ENCODE data around the gene SLCO1B1. TPM values are rescaled to one million over a fixed set of nuclear protein-coding genes. Genes with fewer than 3 reads are reported as not detected.

SLCO1B1 gene
- total and polyA plus RNA-seq, 4 donors: 118 to 218 (median 145) TPM

DNA sequence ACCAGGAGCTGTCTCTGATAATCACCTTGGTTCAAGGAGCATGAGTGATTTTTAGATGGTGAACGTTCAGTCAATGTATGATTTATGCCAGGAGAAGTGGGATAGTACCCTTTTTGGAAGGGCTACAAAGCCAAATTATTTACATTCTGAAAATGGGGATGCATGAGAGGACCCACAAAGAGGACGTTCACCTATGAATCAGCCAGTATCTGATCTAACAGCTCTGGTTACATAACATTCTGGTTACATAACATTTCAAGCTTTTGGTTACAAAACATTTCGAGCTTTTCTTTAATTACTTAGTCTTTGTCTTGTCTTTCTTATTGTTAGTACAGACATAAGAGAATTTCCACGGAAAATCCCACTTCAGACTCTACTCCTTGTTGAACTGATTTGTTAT, 134.9 kb downstream of the SLCO1B1 start:
- H3K27me3 ChIP-seq (ENCODE audit: control insufficient read depth in 4 of 4, insufficient read depth in 4 of 4, low read length in 3 of 4): no peaks in the 10 kb centered on the region
- TF ChIP-seq FOXA1 (IDR thresholded peaks at IDR 0.05): no peak
- TF ChIP-seq HNF4G (IDR thresholded peaks at IDR 0.05): no peak
- no peak for TF ChIP-seq SP1 (IDR thresholded peaks at IDR 0.05)
- no peak for TF ChIP-seq RAD21 (IDR thresholded peaks at IDR 0.05)
- no peak for TF ChIP-seq CTCF (IDR thresholded peaks at IDR 0.05; ENCODE audit: low read depth, low read length, missing input control)
- TF ChIP-seq ATF3 (IDR thresholded peaks at IDR 0.05): no peak
- TF ChIP-seq, protein P1, sequence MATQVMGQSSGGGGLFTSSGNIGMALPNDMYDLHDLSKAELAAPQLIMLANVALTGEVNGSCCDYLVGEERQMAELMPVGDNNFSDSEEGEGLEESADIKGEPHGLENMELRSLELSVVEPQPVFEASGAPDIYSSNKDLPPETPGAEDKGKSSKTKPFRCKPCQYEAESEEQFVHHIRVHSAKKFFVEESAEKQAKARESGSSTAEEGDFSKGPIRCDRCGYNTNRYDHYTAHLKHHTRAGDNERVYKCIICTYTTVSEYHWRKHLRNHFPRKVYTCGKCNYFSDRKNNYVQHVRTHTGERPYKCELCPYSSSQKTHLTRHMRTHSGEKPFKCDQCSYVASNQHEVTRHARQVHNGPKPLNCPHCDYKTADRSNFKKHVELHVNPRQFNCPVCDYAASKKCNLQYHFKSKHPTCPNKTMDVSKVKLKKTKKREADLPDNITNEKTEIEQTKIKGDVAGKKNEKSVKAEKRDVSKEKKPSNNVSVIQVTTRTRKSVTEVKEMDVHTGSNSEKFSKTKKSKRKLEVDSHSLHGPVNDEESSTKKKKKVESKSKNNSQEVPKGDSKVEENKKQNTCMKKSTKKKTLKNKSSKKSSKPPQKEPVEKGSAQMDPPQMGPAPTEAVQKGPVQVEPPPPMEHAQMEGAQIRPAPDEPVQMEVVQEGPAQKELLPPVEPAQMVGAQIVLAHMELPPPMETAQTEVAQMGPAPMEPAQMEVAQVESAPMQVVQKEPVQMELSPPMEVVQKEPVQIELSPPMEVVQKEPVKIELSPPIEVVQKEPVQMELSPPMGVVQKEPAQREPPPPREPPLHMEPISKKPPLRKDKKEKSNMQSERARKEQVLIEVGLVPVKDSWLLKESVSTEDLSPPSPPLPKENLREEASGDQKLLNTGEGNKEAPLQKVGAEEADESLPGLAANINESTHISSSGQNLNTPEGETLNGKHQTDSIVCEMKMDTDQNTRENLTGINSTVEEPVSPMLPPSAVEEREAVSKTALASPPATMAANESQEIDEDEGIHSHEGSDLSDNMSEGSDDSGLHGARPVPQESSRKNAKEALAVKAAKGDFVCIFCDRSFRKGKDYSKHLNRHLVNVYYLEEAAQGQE (IDR thresholded peaks at IDR 0.05): no peak
- no peak for TF ChIP-seq NR2F2 (IDR thresholded peaks at IDR 0.05)
- no peak for TF ChIP-seq EGR1 (IDR thresholded peaks at IDR 0.05; ENCODE audit: low read depth in 2 of 2)
- TF ChIP-seq, protein P2, sequence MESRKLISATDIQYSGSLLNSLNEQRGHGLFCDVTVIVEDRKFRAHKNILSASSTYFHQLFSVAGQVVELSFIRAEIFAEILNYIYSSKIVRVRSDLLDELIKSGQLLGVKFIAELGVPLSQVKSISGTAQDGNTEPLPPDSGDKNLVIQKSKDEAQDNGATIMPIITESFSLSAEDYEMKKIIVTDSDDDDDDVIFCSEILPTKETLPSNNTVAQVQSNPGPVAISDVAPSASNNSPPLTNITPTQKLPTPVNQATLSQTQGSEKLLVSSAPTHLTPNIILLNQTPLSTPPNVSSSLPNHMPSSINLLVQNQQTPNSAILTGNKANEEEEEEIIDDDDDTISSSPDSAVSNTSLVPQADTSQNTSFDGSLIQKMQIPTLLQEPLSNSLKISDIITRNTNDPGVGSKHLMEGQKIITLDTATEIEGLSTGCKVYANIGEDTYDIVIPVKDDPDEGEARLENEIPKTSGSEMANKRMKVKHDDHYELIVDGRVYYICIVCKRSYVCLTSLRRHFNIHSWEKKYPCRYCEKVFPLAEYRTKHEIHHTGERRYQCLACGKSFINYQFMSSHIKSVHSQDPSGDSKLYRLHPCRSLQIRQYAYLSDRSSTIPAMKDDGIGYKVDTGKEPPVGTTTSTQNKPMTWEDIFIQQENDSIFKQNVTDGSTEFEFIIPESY (IDR thresholded peaks at IDR 0.05): no peak
- TF ChIP-seq RXRA (IDR thresholded peaks at IDR 0.05): no peak
- TF ChIP-seq TAF1 (conservative IDR thresholded peaks at IDR 0.05): no peak
- TF ChIP-seq GABPA (IDR thresholded peaks at IDR 0.05 in 1 of 2, conservative IDR thresholded peaks at IDR 0.05 in 1 of 2): no peak
- TF ChIP-seq HNF4A (conservative IDR thresholded peaks at IDR 0.05): no peak
- TF ChIP-seq, protein P3, sequence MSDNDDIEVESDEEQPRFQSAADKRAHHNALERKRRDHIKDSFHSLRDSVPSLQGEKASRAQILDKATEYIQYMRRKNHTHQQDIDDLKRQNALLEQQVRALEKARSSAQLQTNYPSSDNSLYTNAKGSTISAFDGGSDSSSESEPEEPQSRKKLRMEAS (IDR thresholded peaks at IDR 0.05): no peak
- no peak overlapping the region for H3K9ac ChIP-seq (ENCODE audit: low read depth in 1 of 2, low read length in 2 of 2)
- H3K27ac ChIP-seq (ENCODE audit: low read depth in 1 of 2, low read length in 2 of 2): no peak overlapping the region
- DNase-seq (ENCODE audit: low spot score): no peak
- no peak overlapping the region for H3K4me3 ChIP-seq (ENCODE audit: low read depth in 1 of 3, low read length in 3 of 3)
- peaks cover 0 to 4% (median 0%) of the 10 kb centered on the region in 4 donors for H3K9me3 ChIP-seq (ENCODE audit: control insufficient read depth in 4 of 4, low read length in 3 of 4)
- no peaks in the 10 kb centered on the region for H3K4me1 ChIP-seq (ENCODE audit: control insufficient read depth in 4 of 4, insufficient read depth in 4 of 4, low read length in 3 of 4)
- WGBS: 36% methylated on average over 4 of the region's 4 CpGs
- peaks cover 0 to 8% (median under 1%) of the 10 kb centered on the region in 4 donors for H3K36me3 ChIP-seq (ENCODE audit: control insufficient read depth in 4 of 4, insufficient read depth in 3 of 4, low read depth in 1 of 4, low read length in 3 of 4)

DNA sequence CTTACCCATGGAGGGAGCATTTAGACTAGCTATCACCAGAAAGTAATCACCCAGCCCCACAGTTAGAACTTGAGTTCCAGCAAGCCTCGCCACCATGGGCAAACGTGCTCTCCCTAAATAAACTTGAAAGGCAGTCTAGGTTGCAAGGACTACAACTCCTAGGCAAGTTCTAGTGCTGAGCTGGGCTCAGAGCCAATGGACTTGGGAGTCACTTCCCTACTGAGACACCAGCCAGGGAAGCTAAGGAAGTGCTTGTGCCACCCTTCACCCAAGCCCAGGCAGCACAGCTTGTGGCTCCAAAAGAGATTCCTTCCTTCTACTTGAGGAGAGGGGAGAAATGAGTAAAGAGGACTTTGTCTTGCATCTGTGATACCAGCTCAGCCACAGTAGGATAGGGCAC, 145.8 kb downstream of the SLCO1B1 start:
- Histone ChIP-seq H3K4me3 (ENCODE audit: low read depth in 1 of 3, low read length in 3 of 3) (peak overlapping the region in 1 of 3 donors; percentile 24), H3K27ac (ENCODE audit: low read depth in 1 of 2, low read length in 2 of 2) (no peak overlapping the region), H3K9ac (ENCODE audit: low read depth in 1 of 2, low read length in 2 of 2) (no peak overlapping the region), H3K9me3 (ENCODE audit: control insufficient read depth in 4 of 4, low read length in 3 of 4) (peaks cover 0 to 10% (median 3%) of the 10 kb centered on the region in 4 donors), H3K36me3 (ENCODE audit: control insufficient read depth in 4 of 4, insufficient read depth in 3 of 4, low read depth in 1 of 4, low read length in 3 of 4) (peaks cover 0 to 6% (median 0%) of the 10 kb centered on the region in 4 donors), H3K27me3 (ENCODE audit: control insufficient read depth in 4 of 4, insufficient read depth in 4 of 4, low read length in 3 of 4) (no peaks in the 10 kb centered on the region), H3K4me1 (ENCODE audit: control insufficient read depth in 4 of 4, insufficient read depth in 4 of 4, low read length in 3 of 4) (no peaks in the 10 kb centered on the region)
- no peak for DNase-seq (ENCODE audit: low spot score)
- 82% methylated on average over 2 of the region's 2 CpGs for WGBS
- TF ChIP-seq, protein P3 (IDR thresholded peaks at IDR 0.05): no peak
- no peak for TF ChIP-seq ATF3 (IDR thresholded peaks at IDR 0.05)
- no peak for TF ChIP-seq CTCF (IDR thresholded peaks at IDR 0.05; ENCODE audit: low read depth, low read length, missing input control)
- no peak for TF ChIP-seq JUND (IDR thresholded peaks at IDR 0.05)
- no peak for TF ChIP-seq TAF1 (conservative IDR thresholded peaks at IDR 0.05)
- no peak for TF ChIP-seq GABPA (IDR thresholded peaks at IDR 0.05 in 1 of 2, conservative IDR thresholded peaks at IDR 0.05 in 1 of 2)
- no peak for TF ChIP-seq NR2F2 (IDR thresholded peaks at IDR 0.05)
- no peak for TF ChIP-seq FOXA2 (IDR thresholded peaks at IDR 0.05)
- no peak for TF ChIP-seq EGR1 (IDR thresholded peaks at IDR 0.05; ENCODE audit: low read depth in 2 of 2)
- TF ChIP-seq, protein P2 (IDR thresholded peaks at IDR 0.05): no peak
- no peak for TF ChIP-seq RXRA (IDR thresholded peaks at IDR 0.05)
- no peak for TF ChIP-seq SP1 (IDR thresholded peaks at IDR 0.05)
